ENCODE data around the gene GPER1. TPM values are rescaled to one million over a fixed set of nuclear protein-coding genes. Genes with fewer than 3 reads are reported as not detected.

GPER1 gene
- total RNA-seq, 1 donor from 2014 or later, result 1.2 TPM

GRCh38 chr7:1121886-1122831, 34.2 kb downstream of the GPER1 start:
- Histone ChIP-seq H3K27me3 (no peaks in the 10 kb centered on the region), H4K20me1 (ENCODE audit: low read depth) (peaks cover 31% of the 10 kb centered on the region), H3F3A (ENCODE audit: low read depth) (peaks cover 6% of the 10 kb centered on the region), H3K4me3 (no peak overlapping the region), H3K79me2 (ENCODE audit: low read depth) (peaks cover 60% of the 10 kb centered on the region), H3K9ac (no peak overlapping the region), H3K36me3 (no peaks in the 10 kb centered on the region), H2AFZ (replicated peaks) (no peak overlapping the region), H3K9me3 (ENCODE audit: low read depth) (no peaks in the 10 kb centered on the region), H3K4me1 (peaks cover 20% of the 10 kb centered on the region), H3K27ac (peak overlapping the region; percentile 46), H3K4me2 (peak overlapping the region; percentile 10)
- DNase-seq (ENCODE audit: low spot score), result no peak
- Mint-ChIP-seq H3K4me3 (no peak overlapping the region), H3K27me3 (ENCODE audit: insufficient read depth, low read depth) (peaks cover 6% of the 10 kb centered on the region), H3K4me1 (peaks cover 33% of the 10 kb centered on the region), H3K36me3 (peaks cover 9% of the 10 kb centered on the region), H3K27ac (peak overlapping the region; percentile 82), H3K9me3 (peaks cover 5% of the 10 kb centered on the region)
- TF ChIP-seq EZH2phosphoT487 (IDR thresholded peaks at IDR 0.05) (no peak), EZH2 (IDR thresholded peaks at IDR 0.05) (no peak), CTCF (IDR thresholded peaks at IDR 0.05) (no peak)

- DNase-seq (ENCODE audit: low spot score), result no peak
- H2AFZ ChIP-seq (replicated peaks), result no peak overlapping the region
- no peaks in the 10 kb centered on the region for H3K27me3 ChIP-seq
- H3K27me3 Mint-ChIP-seq (ENCODE audit: insufficient read depth, low read depth), result peaks cover 2% of the 10 kb centered on the region
- peak overlapping the region; percentile 10 for H3K4me2 ChIP-seq
- no peak for TF ChIP-seq CTCF (IDR thresholded peaks at IDR 0.05)
- TF ChIP-seq EZH2phosphoT487 (IDR thresholded peaks at IDR 0.05), result no peak
- TF ChIP-seq EZH2 (IDR thresholded peaks at IDR 0.05), result no peak
- H3K9ac ChIP-seq, result no peak overlapping the region
- H3K9me3 ChIP-seq (ENCODE audit: low read depth), result no peaks in the 10 kb centered on the region
- peaks cover 6% of the 10 kb centered on the region for H3F3A ChIP-seq (ENCODE audit: low read depth)
- peaks cover 31% of the 10 kb centered on the region for H4K20me1 ChIP-seq (ENCODE audit: low read depth)
- no peak overlapping the region for H3K4me3 ChIP-seq
- peak overlapping the region; percentile 46 for H3K27ac ChIP-seq
- H3K79me2 ChIP-seq (ENCODE audit: low read depth), result peaks cover 54% of the 10 kb centered on the region
- H3K9me3 Mint-ChIP-seq, result no peaks in the 10 kb centered on the region
- H3K36me3 Mint-ChIP-seq, result peaks cover 5% of the 10 kb centered on the region
- H3K36me3 ChIP-seq, result no peaks in the 10 kb centered on the region
- H3K4me3 Mint-ChIP-seq, result no peak overlapping the region
- H3K4me1 Mint-ChIP-seq, result peaks cover 33% of the 10 kb centered on the region
- H3K4me1 ChIP-seq, result peaks cover 20% of the 10 kb centered on the region
- peak overlapping the region; percentile 37 for H3K27ac Mint-ChIP-seq
Observed at GRCh38 chr7:1122832-1123501, 35.1 kb downstream of the GPER1 start.

GRCh38 chr7:1123715-1124114, 35.8 kb downstream of the GPER1 start:
- no peak overlapping the region for H3K27ac Mint-ChIP-seq
- no peaks in the 10 kb centered on the region for H3K9me3 Mint-ChIP-seq
- Histone ChIP-seq H4K20me1 (ENCODE audit: low read depth) (peaks cover 31% of the 10 kb centered on the region), H3K9me3 (ENCODE audit: low read depth) (no peaks in the 10 kb centered on the region), H3K4me1 (peaks cover 20% of the 10 kb centered on the region), H3K4me2 (peak overlapping the region; percentile 25), H3K79me2 (ENCODE audit: low read depth) (peaks cover 47% of the 10 kb centered on the region), H3K27ac (peak overlapping the region; percentile 28), H3F3A (ENCODE audit: low read depth) (peaks cover 6% of the 10 kb centered on the region), H3K36me3 (no peaks in the 10 kb centered on the region), H2AFZ (replicated peaks) (no peak overlapping the region), H3K27me3 (no peaks in the 10 kb centered on the region), H3K9ac (no peak overlapping the region), H3K4me3 (no peak overlapping the region)
- TF ChIP-seq CTCF (IDR thresholded peaks at IDR 0.05), result peak; percentile 69
- TF ChIP-seq EZH2phosphoT487 (IDR thresholded peaks at IDR 0.05), result no peak
- TF ChIP-seq EZH2 (IDR thresholded peaks at IDR 0.05), result no peak
- peaks cover 5% of the 10 kb centered on the region for H3K36me3 Mint-ChIP-seq
- no peak overlapping the region for H3K4me3 Mint-ChIP-seq
- peaks cover 33% of the 10 kb centered on the region for H3K4me1 Mint-ChIP-seq
- peaks cover 2% of the 10 kb centered on the region for H3K27me3 Mint-ChIP-seq (ENCODE audit: insufficient read depth, low read depth)
- DNase-seq (ENCODE audit: low spot score), result peak; percentile 89
